ENCODE results near the gene C19orf53.

Gene C19orf53

DNA sequence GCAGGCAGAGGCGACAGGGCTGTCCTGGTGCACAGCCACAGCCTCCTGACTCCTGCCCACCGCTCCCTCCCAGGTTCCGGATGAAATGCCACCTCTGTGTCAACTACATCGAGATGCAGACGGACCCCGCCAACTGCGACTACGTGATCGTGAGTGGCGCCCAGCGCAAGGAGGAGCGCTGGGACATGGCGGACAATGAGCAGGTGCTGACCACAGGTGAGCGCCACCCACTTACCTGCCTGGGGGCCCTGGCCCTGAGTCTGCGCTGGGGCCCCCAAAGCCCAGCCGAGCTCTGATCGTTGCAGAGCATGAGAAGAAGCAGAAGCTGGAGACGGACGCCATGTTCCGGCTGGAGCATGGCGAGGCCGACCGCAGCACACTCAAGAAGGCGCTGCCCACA lies 15.5 kb upstream of the C19orf53 start:
- Histone ChIP-seq H3K4me3 (ENCODE audit: low read depth in 1 of 2, low read length in 1 of 2) (no peak overlapping the region), H3K27me3 (no peaks in the 10 kb centered on the region), H3K36me3 (peaks cover 96% of the 10 kb centered on the region), H3K27ac (no peak overlapping the region), H3K9me3 (no peaks in the 10 kb centered on the region), H3K4me1 (ENCODE audit: control insufficient read depth in 1 of 2, insufficient read depth in 1 of 2, low read depth in 1 of 2, low read length in 1 of 2) (peaks cover under 1 to 2% of the 10 kb centered on the region in 2 experiments)
- TF ChIP-seq, protein P1, sequence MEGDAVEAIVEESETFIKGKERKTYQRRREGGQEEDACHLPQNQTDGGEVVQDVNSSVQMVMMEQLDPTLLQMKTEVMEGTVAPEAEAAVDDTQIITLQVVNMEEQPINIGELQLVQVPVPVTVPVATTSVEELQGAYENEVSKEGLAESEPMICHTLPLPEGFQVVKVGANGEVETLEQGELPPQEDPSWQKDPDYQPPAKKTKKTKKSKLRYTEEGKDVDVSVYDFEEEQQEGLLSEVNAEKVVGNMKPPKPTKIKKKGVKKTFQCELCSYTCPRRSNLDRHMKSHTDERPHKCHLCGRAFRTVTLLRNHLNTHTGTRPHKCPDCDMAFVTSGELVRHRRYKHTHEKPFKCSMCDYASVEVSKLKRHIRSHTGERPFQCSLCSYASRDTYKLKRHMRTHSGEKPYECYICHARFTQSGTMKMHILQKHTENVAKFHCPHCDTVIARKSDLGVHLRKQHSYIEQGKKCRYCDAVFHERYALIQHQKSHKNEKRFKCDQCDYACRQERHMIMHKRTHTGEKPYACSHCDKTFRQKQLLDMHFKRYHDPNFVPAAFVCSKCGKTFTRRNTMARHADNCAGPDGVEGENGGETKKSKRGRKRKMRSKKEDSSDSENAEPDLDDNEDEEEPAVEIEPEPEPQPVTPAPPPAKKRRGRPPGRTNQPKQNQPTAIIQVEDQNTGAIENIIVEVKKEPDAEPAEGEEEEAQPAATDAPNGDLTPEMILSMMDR (IDR thresholded peaks at IDR 0.05): no peak

DNA sequence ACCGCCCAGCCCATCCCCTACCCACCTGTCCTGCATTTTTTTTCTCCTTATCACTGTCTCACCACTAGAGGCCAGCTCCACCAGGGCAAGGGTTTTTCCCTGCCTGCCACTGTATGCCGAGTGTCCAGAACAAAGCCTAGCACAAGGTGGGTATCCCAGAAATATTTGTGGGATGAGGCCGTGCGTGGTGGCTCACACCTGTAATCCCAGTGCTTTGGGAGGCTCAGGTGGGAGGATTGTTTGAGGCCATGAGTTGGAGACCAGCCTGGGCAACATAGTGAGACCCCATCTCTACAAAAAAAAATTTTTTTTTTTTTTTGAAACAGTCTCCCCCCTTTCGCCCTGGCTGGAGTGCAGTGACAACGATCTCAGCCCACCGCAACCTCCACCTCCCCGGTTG lies 12.8 kb upstream of the C19orf53 start:
- H3K4me3 ChIP-seq (ENCODE audit: low read depth in 1 of 2, low read length in 1 of 2): no peak overlapping the region
- H3K4me1 ChIP-seq (ENCODE audit: control insufficient read depth in 1 of 2, insufficient read depth in 1 of 2, low read depth in 1 of 2, low read length in 1 of 2): peaks cover 13 to 15% of the 10 kb centered on the region in 2 experiments
- no peaks in the 10 kb centered on the region for H3K27me3 ChIP-seq
- peaks cover 70% of the 10 kb centered on the region for H3K36me3 ChIP-seq
- H3K27ac ChIP-seq: no peak overlapping the region
- TF ChIP-seq, protein P1 (IDR thresholded peaks at IDR 0.05): no peak
- H3K9me3 ChIP-seq: no peaks in the 10 kb centered on the region

DNA sequence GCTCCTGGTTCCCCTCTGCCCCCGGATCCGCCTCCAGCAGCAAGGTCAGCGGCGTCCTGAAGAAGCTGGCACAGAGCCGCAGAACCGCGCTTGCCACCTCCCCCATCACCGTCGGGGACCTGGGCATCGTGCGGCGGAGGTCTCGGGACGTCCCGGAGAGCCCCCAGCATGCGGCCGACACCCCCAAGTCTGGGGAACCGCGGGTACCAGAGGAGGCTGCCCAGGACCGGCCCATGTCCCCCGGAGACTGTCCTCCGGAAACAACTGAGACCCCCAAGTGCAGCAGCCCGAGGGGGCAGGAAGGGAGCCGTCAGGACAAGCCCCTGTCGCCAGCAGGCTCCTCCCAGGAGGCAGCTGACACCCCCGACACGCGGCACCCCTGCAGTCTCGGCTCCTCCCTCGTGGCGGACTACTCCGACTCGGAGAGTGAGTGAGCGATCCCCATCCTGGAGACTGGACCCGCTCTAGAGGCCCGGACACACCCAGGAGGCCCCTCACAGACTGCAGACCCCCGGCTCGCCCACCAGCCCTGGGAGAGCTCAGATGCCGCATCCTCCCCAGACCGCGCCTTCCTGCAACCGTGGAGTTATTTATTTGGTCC lies 11.5 kb upstream of the C19orf53 start:
- no peak overlapping the region for H3K27ac ChIP-seq
- peaks cover 58% of the 10 kb centered on the region for H3K36me3 ChIP-seq
- TF ChIP-seq, protein P1 (IDR thresholded peaks at IDR 0.05): no peak
- H3K9me3 ChIP-seq: no peaks in the 10 kb centered on the region
- no peaks in the 10 kb centered on the region for H3K27me3 ChIP-seq
- H3K4me1 ChIP-seq (ENCODE audit: control insufficient read depth in 1 of 2, insufficient read depth in 1 of 2, low read depth in 1 of 2, low read length in 1 of 2): peaks cover 13 to 15% of the 10 kb centered on the region in 2 experiments
- no peak overlapping the region for H3K4me3 ChIP-seq (ENCODE audit: low read depth in 1 of 2, low read length in 1 of 2)

DNA sequence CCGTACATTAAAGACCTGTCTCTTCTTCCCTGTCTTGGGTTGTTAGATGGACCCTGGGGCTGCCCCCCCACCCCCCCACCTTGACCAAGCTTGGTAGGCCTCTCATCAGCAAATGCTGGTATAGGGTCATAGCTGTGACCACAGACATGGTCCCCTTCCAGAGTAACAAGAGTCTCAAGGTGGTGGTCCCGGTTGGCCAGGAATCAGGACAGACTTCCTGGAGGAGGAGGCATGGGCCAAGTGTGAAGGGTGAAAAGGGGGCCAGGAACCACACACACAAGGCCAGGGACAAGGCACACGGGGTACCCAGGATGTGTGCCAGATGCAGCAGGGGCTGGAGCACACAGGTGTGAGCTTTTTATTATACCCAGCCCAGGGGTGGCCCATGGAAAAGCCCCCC lies 11.0 kb upstream of the C19orf53 start:
- TF ChIP-seq, protein P1 (IDR thresholded peaks at IDR 0.05): no peak
- Histone ChIP-seq H3K36me3 (peaks cover 52% of the 10 kb centered on the region), H3K4me1 (ENCODE audit: control insufficient read depth in 1 of 2, insufficient read depth in 1 of 2, low read depth in 1 of 2, low read length in 1 of 2) (peaks cover 13 to 15% of the 10 kb centered on the region in 2 experiments), H3K4me3 (ENCODE audit: low read depth in 1 of 2, low read length in 1 of 2) (no peak overlapping the region), H3K9me3 (no peaks in the 10 kb centered on the region), H3K27me3 (no peaks in the 10 kb centered on the region), H3K27ac (no peak overlapping the region)

DNA sequence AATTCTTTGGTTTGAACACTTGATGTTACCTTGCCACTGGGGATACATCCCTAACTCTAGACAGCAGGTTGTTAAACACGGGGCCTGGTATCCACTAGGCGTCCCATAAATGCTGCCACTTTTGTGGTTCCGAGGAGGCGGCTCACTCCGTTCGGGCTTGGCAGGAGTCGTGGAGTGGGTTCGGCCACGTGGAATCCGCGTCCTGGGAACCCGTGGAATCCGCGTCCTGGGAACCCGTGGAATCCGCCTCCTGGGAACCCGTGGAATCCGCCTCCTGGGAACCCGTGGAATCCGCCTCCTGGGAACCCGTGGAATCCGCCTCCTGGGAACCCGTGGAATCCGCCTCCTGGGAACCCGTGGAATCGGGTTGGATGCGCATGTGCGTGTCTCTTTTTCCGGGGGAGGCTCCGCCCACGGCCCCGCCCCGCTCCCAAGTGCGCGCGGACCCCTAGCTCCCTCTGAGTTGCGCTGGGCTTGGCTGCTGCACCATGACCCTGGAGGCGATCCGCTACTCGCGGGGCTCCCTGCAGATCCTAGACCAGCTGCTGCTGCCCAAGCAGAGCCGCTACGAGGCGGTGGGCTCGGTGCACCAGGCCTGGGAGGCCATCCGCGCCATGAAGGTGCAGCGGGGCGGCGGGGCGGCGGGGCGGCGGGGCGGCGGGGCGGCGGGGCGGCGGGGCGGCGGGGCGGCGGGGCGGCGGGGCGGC lies 10.0 kb upstream of the C19orf53 start, which contains the start of gene MRI1:
MRI1 (plus strand) TSS at position 422 of the 707 bp plus-strand sequence; CDS start at position 489, 67 bp downstream.
- TF ChIP-seq, protein P1 (IDR thresholded peaks at IDR 0.05): no peak
- H3K36me3 ChIP-seq: peaks cover 49% of the 10 kb centered on the region
- H3K9me3 ChIP-seq: no peaks in the 10 kb centered on the region
- H3K27me3 ChIP-seq: no peaks in the 10 kb centered on the region
- H3K27ac ChIP-seq: no peak within 1 kb of the TSS
- H3K4me3 ChIP-seq (ENCODE audit: low read depth in 1 of 2, low read length in 1 of 2): peak within 1 kb of the TSS; percentile 71 to 73
- H3K4me1 ChIP-seq (ENCODE audit: control insufficient read depth in 1 of 2, insufficient read depth in 1 of 2, low read depth in 1 of 2, low read length in 1 of 2): peaks cover 13 to 15% of the 10 kb centered on the region in 2 experiments

All from neutrophil (primary cell).